ENCODE results near the gene CNTN5. TPM values are rescaled to one million over a fixed set of nuclear protein-coding genes. Genes with fewer than 3 reads are reported as not detected.

CNTN5 gene
- total and polyA plus RNA-seq, 2 donors (not counting 1 experiment from before 2014, with no cell fraction given): 0.17 TPM; not detected in 1

DNA sequence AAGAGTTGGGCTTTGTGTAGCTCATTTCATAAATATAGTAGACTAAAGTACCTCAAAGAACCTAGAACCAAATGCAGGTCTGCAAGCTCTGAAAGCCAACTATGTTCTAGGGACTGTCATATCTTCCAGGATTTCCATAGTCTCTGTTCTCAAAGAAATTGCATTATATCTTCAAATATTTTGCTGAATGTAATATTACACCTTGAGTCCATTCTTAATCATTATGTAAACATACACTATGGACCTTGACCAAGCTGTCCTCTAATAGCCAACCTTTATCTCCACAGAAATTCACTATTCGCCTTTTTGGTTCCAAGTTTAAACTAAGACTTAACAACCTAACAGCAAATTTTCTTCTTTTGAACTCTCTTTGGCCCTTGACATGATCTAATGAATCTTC is 987.7 kb downstream of the CNTN5 start:
- Histone ChIP-seq H3K27ac (ENCODE audit: insufficient read depth, low read length) (no peak overlapping the region), H3K79me2 (ENCODE audit: control insufficient read depth, insufficient read depth, low read length) (no peaks in the 10 kb centered on the region), H3K4me3 (replicated peaks in 1 of 4; ENCODE audit: control extremely low read depth in 1 of 4, insufficient read depth in 1 of 4, low read depth in 3 of 4, low read length in 4 of 4) (no peak overlapping the region), H3K4me1 (ENCODE audit: control insufficient read depth, extremely low read depth, insufficient read depth, low read length) (no peaks in the 10 kb centered on the region), H3K36me3 (ENCODE audit: control insufficient read depth, insufficient read depth, low read length) (no peaks in the 10 kb centered on the region), H3K27me3 (ENCODE audit: control insufficient read depth, insufficient read depth, low read length) (no peaks in the 10 kb centered on the region), H4K20me1 (ENCODE audit: control insufficient read depth, extremely low read depth, insufficient read depth, low read length) (no peaks in the 10 kb centered on the region), H3K9me3 (ENCODE audit: control insufficient read depth, insufficient read depth, low read depth, low read length) (no peaks in the 10 kb centered on the region), H3K9ac (ENCODE audit: insufficient read depth, low read length) (no peak overlapping the region), H3K4me2 (ENCODE audit: extremely low read depth, insufficient read depth, low read length) (no peak overlapping the region), H2AFZ (ENCODE audit: low read length) (no peak overlapping the region)
- no peak for DNase-seq (ENCODE audit: low read depth in 2 of 2)
- no peak for TF ChIP-seq EZH2 (IDR thresholded peaks at IDR 0.05; ENCODE audit: low read length, missing control alignments)
- TF ChIP-seq, protein P1, sequence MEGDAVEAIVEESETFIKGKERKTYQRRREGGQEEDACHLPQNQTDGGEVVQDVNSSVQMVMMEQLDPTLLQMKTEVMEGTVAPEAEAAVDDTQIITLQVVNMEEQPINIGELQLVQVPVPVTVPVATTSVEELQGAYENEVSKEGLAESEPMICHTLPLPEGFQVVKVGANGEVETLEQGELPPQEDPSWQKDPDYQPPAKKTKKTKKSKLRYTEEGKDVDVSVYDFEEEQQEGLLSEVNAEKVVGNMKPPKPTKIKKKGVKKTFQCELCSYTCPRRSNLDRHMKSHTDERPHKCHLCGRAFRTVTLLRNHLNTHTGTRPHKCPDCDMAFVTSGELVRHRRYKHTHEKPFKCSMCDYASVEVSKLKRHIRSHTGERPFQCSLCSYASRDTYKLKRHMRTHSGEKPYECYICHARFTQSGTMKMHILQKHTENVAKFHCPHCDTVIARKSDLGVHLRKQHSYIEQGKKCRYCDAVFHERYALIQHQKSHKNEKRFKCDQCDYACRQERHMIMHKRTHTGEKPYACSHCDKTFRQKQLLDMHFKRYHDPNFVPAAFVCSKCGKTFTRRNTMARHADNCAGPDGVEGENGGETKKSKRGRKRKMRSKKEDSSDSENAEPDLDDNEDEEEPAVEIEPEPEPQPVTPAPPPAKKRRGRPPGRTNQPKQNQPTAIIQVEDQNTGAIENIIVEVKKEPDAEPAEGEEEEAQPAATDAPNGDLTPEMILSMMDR (conservative IDR thresholded peaks at IDR 0.05 in 1 of 2, IDR thresholded peaks at IDR 0.05 in 1 of 2; ENCODE audit: low read depth in 1 of 2, low read length in 2 of 2): no peak

DNA sequence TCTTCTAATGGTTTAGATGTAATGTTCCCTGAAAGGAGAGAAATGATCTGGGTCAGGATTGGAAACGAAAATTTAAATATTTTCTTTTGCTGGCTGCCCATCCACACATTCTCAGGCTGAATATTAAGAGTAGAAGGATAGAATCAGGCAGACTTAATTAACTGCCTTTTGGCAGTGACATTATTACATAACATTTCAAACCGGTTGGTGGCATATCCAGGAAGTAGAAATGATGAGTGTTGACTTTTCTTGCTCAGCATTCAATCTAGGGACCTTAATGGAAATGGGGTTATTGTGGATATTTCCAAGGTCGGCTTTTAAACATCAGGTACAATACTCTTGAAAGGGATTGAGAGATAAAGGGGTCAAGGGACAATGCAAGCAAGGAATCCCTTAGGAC is 989.0 kb downstream of the CNTN5 start:
- no peak for DNase-seq (ENCODE audit: low read depth in 2 of 2)
- no peaks in the 10 kb centered on the region for H4K20me1 ChIP-seq (ENCODE audit: control insufficient read depth, extremely low read depth, insufficient read depth, low read length)
- H3K4me2 ChIP-seq (ENCODE audit: extremely low read depth, insufficient read depth, low read length): no peak overlapping the region
- no peaks in the 10 kb centered on the region for H3K4me1 ChIP-seq (ENCODE audit: control insufficient read depth, extremely low read depth, insufficient read depth, low read length)
- no peak overlapping the region for H3K9ac ChIP-seq (ENCODE audit: insufficient read depth, low read length)
- H3K9me3 ChIP-seq (ENCODE audit: control insufficient read depth, insufficient read depth, low read depth, low read length): no peaks in the 10 kb centered on the region
- H3K27me3 ChIP-seq (ENCODE audit: control insufficient read depth, insufficient read depth, low read length): no peaks in the 10 kb centered on the region
- TF ChIP-seq, protein P1 (conservative IDR thresholded peaks at IDR 0.05 in 1 of 2, IDR thresholded peaks at IDR 0.05 in 1 of 2; ENCODE audit: low read depth in 1 of 2, low read length in 2 of 2): no peak
- TF ChIP-seq EZH2 (IDR thresholded peaks at IDR 0.05; ENCODE audit: low read length, missing control alignments): no peak
- H3K27ac ChIP-seq (ENCODE audit: insufficient read depth, low read length): no peak overlapping the region
- no peak overlapping the region for H2AFZ ChIP-seq (ENCODE audit: low read length)
- no peaks in the 10 kb centered on the region for H3K36me3 ChIP-seq (ENCODE audit: control insufficient read depth, insufficient read depth, low read length)
- H3K79me2 ChIP-seq (ENCODE audit: control insufficient read depth, insufficient read depth, low read length): no peaks in the 10 kb centered on the region
- H3K4me3 ChIP-seq (replicated peaks in 1 of 4; ENCODE audit: control extremely low read depth in 1 of 4, insufficient read depth in 1 of 4, low read depth in 3 of 4, low read length in 4 of 4): no peak overlapping the region

DNA sequence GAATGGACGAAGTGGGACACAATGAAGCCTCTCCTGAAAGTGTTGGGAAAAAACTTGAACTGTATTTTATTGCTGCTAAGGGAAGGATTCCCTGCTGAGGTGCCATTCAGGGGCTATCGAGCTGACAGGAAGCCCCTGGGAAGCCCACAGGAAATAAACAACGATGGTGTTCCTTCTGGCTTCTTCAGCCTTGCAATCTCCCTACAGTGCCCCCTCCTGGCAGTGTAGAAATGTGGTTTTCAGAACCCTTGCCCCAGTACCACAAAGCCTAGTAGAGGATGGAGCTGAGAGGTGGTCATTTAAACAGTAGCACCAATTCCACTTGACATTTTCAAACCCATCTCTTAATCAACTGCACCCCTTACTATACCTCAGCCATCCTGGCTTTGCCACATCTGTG is 989.6 kb downstream of the CNTN5 start:
- Histone ChIP-seq H3K27me3 (ENCODE audit: control insufficient read depth, insufficient read depth, low read length) (no peaks in the 10 kb centered on the region), H3K27ac (ENCODE audit: insufficient read depth, low read length) (no peak overlapping the region), H3K9me3 (ENCODE audit: control insufficient read depth, insufficient read depth, low read depth, low read length) (no peaks in the 10 kb centered on the region), H3K4me3 (replicated peaks in 1 of 4; ENCODE audit: control extremely low read depth in 1 of 4, insufficient read depth in 1 of 4, low read depth in 3 of 4, low read length in 4 of 4) (no peak overlapping the region), H3K9ac (ENCODE audit: insufficient read depth, low read length) (no peak overlapping the region), H3K79me2 (ENCODE audit: control insufficient read depth, insufficient read depth, low read length) (no peaks in the 10 kb centered on the region), H3K4me2 (ENCODE audit: extremely low read depth, insufficient read depth, low read length) (no peak overlapping the region), H4K20me1 (ENCODE audit: control insufficient read depth, extremely low read depth, insufficient read depth, low read length) (no peaks in the 10 kb centered on the region), H3K36me3 (ENCODE audit: control insufficient read depth, insufficient read depth, low read length) (no peaks in the 10 kb centered on the region), H3K4me1 (ENCODE audit: control insufficient read depth, extremely low read depth, insufficient read depth, low read length) (no peaks in the 10 kb centered on the region), H2AFZ (ENCODE audit: low read length) (no peak overlapping the region)
- TF ChIP-seq EZH2 (IDR thresholded peaks at IDR 0.05; ENCODE audit: low read length, missing control alignments): no peak
- TF ChIP-seq, protein P1 (conservative IDR thresholded peaks at IDR 0.05 in 1 of 2, IDR thresholded peaks at IDR 0.05 in 1 of 2; ENCODE audit: low read depth in 1 of 2, low read length in 2 of 2): no peak
- no peak for DNase-seq (ENCODE audit: low read depth in 2 of 2)
